GM20431 (cell line): ENCODE measurements around the gene CEP162.
"Not testable (repeated sequence)": the region's sequence is repeated elsewhere in the genome, so short reads cannot be mapped to it uniquely, and the experiment has no call there.

Source experiments
- in situ Hi-C: fragments of 300-500 bp; cut with MseI, MboI; formaldehyde crosslinking; loops from one replicate; pipeline ENCODE4 v1.15.0; 2020; ENCODE audit warnings: low sequenced_read_pairs; ENCODE audit not compliant: unreplicated experiment

The CEP162 gene

GRCh38 chr6:84228198-84228543 is 728 bp upstream of the CEP162 start:
- in situ Hi-C loops = no loop called here

- in situ Hi-C loops = no loop called here
Observed at GRCh38 chr6:84227044-84227433, 404 bp downstream of the CEP162 start.

- in situ Hi-C loops = no loop called here
Observed at GRCh38 chr6:84224251-84224650, 3.2 kb downstream of the CEP162 start.

- in situ Hi-C loops = not testable (repeated sequence)
Observed at GRCh38 chr6:84223608-84224007, 3.8 kb downstream of the CEP162 start.

GRCh38 chr6:84222426-84222825 is 5.0 kb downstream of the CEP162 start:
- in situ Hi-C loops = no loop called here

- in situ Hi-C loops = no loop called here
Observed at GRCh38 chr6:84220809-84221409, 6.5 kb downstream of the CEP162 start.

- in situ Hi-C loops = loop anchor here (10.0 kb wide), 1 partner anchor 333 kb away; no protein-coding TSS in a partner anchor
Observed at GRCh38 chr6:84218091-84218490, 9.4 kb downstream of the CEP162 start.

GRCh38 chr6:84213217-84213616 is 14.2 kb downstream of the CEP162 start:
- in situ Hi-C loops = loop anchor here (10.0 kb wide), 1 partner anchor 328 kb away; no protein-coding TSS in a partner anchor

GRCh38 chr6:84204011-84204410 is 23.4 kb downstream of the CEP162 start:
- in situ Hi-C loops = no loop called here

GRCh38 chr6:84199987-84200386 is 27.5 kb downstream of the CEP162 start:
- in situ Hi-C loops = not testable (repeated sequence)

GRCh38 chr6:84197708-84198107 is 29.7 kb downstream of the CEP162 start:
- in situ Hi-C loops = no loop called here

GRCh38 chr6:84193114-84193708 is 34.2 kb downstream of the CEP162 start:
- in situ Hi-C loops = no loop called here

GRCh38 chr6:84191802-84192201 is 35.6 kb downstream of the CEP162 start:
- in situ Hi-C loops = no loop called here

GRCh38 chr6:84189356-84189755 is 38.1 kb downstream of the CEP162 start:
- in situ Hi-C loops = not testable (repeated sequence)

GRCh38 chr6:84183430-84183829 is 44.0 kb downstream of the CEP162 start:
- in situ Hi-C loops = no loop called here

- in situ Hi-C loops = no loop called here
Observed at GRCh38 chr6:84182001-84182400, 45.4 kb downstream of the CEP162 start.

- in situ Hi-C loops = no loop called here
Observed at GRCh38 chr6:84177241-84177640, 50.2 kb downstream of the CEP162 start.

GRCh38 chr6:84172574-84172973 is 54.9 kb downstream of the CEP162 start:
- in situ Hi-C loops = no loop called here

GRCh38 chr6:84172080-84172479 is 55.4 kb downstream of the CEP162 start:
- in situ Hi-C loops = no loop called here

- in situ Hi-C loops = no loop called here
Observed at GRCh38 chr6:84167457-84167856, 60.0 kb downstream of the CEP162 start.

- in situ Hi-C loops = no loop called here
Observed at GRCh38 chr6:84166395-84166794, 61.0 kb downstream of the CEP162 start.

GRCh38 chr6:84164328-84164727 is 63.1 kb downstream of the CEP162 start:
- in situ Hi-C loops = not testable (repeated sequence)
